B cell (primary cell): ENCODE results near the gene SLC25A21.

Source experiments
- EZH2 ChIP-seq: IDR thresholded peaks from 2 replicates; pipeline ENCODE4 v1.6.1; 2012; ENCODE audit warnings: borderline replicate concordance, low read depth, mild to moderate bottlenecking, moderate library complexity, low read length; ENCODE audit not compliant: insufficient read depth, poor library complexity, severe bottlenecking
- TF ChIP-seq, protein P1 (sequence below): fragments of 200-600 bp; IDR thresholded peaks from one replicate; pipeline ENCODE4 v1.8.0; 2022; ENCODE audit warnings: antibody characterized with exemption, mild to moderate bottlenecking

DNA sequence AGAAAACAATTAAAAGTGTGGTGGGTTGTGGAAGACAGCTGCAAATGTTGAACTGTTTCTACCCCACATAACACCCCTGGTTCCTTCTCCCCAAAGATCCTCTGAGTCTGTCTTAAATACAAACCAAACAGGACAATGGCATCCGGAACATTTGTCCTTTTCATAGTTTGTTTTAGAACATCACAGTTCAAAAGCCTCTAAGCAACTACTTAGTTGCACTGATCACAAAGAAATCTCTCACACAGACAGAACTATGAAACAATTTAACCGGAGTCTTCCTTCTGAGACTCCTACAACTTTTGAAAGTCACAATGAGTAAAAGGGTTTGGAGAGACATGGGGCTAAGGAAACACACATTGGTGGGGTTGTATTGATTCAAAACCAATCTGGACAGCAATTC lies 125.6 kb downstream of the SLC25A21 start:
- TF ChIP-seq, protein P1, sequence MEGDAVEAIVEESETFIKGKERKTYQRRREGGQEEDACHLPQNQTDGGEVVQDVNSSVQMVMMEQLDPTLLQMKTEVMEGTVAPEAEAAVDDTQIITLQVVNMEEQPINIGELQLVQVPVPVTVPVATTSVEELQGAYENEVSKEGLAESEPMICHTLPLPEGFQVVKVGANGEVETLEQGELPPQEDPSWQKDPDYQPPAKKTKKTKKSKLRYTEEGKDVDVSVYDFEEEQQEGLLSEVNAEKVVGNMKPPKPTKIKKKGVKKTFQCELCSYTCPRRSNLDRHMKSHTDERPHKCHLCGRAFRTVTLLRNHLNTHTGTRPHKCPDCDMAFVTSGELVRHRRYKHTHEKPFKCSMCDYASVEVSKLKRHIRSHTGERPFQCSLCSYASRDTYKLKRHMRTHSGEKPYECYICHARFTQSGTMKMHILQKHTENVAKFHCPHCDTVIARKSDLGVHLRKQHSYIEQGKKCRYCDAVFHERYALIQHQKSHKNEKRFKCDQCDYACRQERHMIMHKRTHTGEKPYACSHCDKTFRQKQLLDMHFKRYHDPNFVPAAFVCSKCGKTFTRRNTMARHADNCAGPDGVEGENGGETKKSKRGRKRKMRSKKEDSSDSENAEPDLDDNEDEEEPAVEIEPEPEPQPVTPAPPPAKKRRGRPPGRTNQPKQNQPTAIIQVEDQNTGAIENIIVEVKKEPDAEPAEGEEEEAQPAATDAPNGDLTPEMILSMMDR: no peak
- no peak for TF ChIP-seq EZH2
